BLaER1 (cell line): ENCODE results near the gene LAYN.

Experiments
- H3K27ac ChIP-seq: shearing (Covaris generic); formaldehyde crosslinking; 2 replicates; pipeline ENCODE4 v1.8.1; 2022
- H3K27me3 ChIP-seq: shearing (Covaris generic); formaldehyde crosslinking; 2 replicates; pipeline ENCODE4 v1.8.1; 2022
- H3K36me3 ChIP-seq: shearing (Covaris generic); formaldehyde crosslinking; 2 replicates; pipeline ENCODE4 v1.8.1; 2022
- H3K4me1 ChIP-seq: shearing (Covaris generic); formaldehyde crosslinking; 2 replicates; pipeline ENCODE4 v1.8.1; 2022
- H3K4me2 ChIP-seq: shearing (Covaris generic); formaldehyde crosslinking; 2 replicates; pipeline ENCODE4 v1.8.1; 2022
- H3K4me3 ChIP-seq: shearing (Covaris generic); formaldehyde crosslinking; 2 replicates; pipeline ENCODE4 v1.8.1; 2022
- H3K9ac ChIP-seq: shearing (Covaris generic); formaldehyde crosslinking; 2 replicates; pipeline ENCODE4 v1.8.1; 2022
- H3K9me3 ChIP-seq: shearing (Covaris generic); formaldehyde crosslinking; 2 replicates; pipeline ENCODE4 v1.8.1; 2022
- H4K20me1 ChIP-seq: shearing (Covaris generic); formaldehyde crosslinking; 2 replicates; pipeline ENCODE4 v1.8.1; 2022
- Cebpa-rat ChIP-seq: shearing (Covaris generic); IDR thresholded peaks from 2 replicates; pipeline ENCODE4 v1.8.1; 2022

LAYN gene

GRCh38 chr11:111571829-111572501 lies 31.4 kb downstream of the LAYN start:
- H3K9me3 ChIP-seq: no peaks in the 10 kb centered on the region

GRCh38 chr11:111572581-111572980 lies 32.1 kb downstream of the LAYN start:
- Histone ChIP-seq H3K4me2 (no peak overlapping the region), H3K9me3 (no peaks in the 10 kb centered on the region), H3K36me3 (no peaks in the 10 kb centered on the region), H3K9ac (no peak overlapping the region), H3K27ac (no peak overlapping the region), H4K20me1 (no peaks in the 10 kb centered on the region), H3K27me3 (no peaks in the 10 kb centered on the region), H3K4me1 (peaks cover 6% of the 10 kb centered on the region), H3K4me3 (no peak overlapping the region)
- no peak for TF ChIP-seq Cebpa-rat

More at GRCh38 chr11:111571829-111572501, 31.4 kb downstream of the LAYN start:
- no peak overlapping the region for H3K9ac ChIP-seq
- H3K27me3 ChIP-seq: no peaks in the 10 kb centered on the region
- no peak overlapping the region for H3K4me3 ChIP-seq
- no peak for TF ChIP-seq Cebpa-rat
- H3K27ac ChIP-seq: no peak overlapping the region
- no peak overlapping the region for H3K4me2 ChIP-seq
- H4K20me1 ChIP-seq: no peaks in the 10 kb centered on the region
- H3K4me1 ChIP-seq: peaks cover 6% of the 10 kb centered on the region
- no peaks in the 10 kb centered on the region for H3K36me3 ChIP-seq

- TF ChIP-seq Cebpa-rat: no peak
- Histone ChIP-seq H3K9ac (no peak overlapping the region), H3K9me3 (no peaks in the 10 kb centered on the region), H4K20me1 (no peaks in the 10 kb centered on the region), H3K27ac (no peak overlapping the region), H3K4me3 (no peak overlapping the region), H3K4me1 (peaks cover 6% of the 10 kb centered on the region), H3K27me3 (no peaks in the 10 kb centered on the region), H3K36me3 (no peaks in the 10 kb centered on the region), H3K4me2 (peak overlapping the region; percentile 64)
Measured at GRCh38 chr11:111573821-111574249, 33.3 kb downstream of the LAYN start.

- Histone ChIP-seq H4K20me1 (no peaks in the 10 kb centered on the region), H3K36me3 (no peaks in the 10 kb centered on the region), H3K4me3 (peak overlapping the region; percentile 22), H3K27ac (no peak overlapping the region), H3K9ac (peak overlapping the region; percentile 20), H3K9me3 (no peaks in the 10 kb centered on the region), H3K4me1 (peaks cover 6% of the 10 kb centered on the region), H3K27me3 (no peaks in the 10 kb centered on the region), H3K4me2 (peak overlapping the region; percentile 64)
- no peak for TF ChIP-seq Cebpa-rat
Measured at GRCh38 chr11:111574373-111575225, 34.1 kb downstream of the LAYN start.

GRCh38 chr11:111575740-111576139 lies 35.2 kb downstream of the LAYN start:
- peaks cover 6% of the 10 kb centered on the region for H3K4me1 ChIP-seq
- no peaks in the 10 kb centered on the region for H3K9me3 ChIP-seq
- H3K27ac ChIP-seq: no peak overlapping the region
- TF ChIP-seq Cebpa-rat: no peak
- H3K4me3 ChIP-seq: no peak overlapping the region
- H3K9ac ChIP-seq: no peak overlapping the region
- H3K36me3 ChIP-seq: no peaks in the 10 kb centered on the region
- H3K27me3 ChIP-seq: no peaks in the 10 kb centered on the region
- H3K4me2 ChIP-seq: no peak overlapping the region
- no peaks in the 10 kb centered on the region for H4K20me1 ChIP-seq

GRCh38 chr11:111577821-111578220 lies 37.3 kb downstream of the LAYN start:
- Histone ChIP-seq H3K27me3 (no peaks in the 10 kb centered on the region), H3K36me3 (no peaks in the 10 kb centered on the region), H3K4me2 (no peak overlapping the region), H4K20me1 (no peaks in the 10 kb centered on the region), H3K9me3 (no peaks in the 10 kb centered on the region), H3K27ac (no peak overlapping the region), H3K4me3 (no peak overlapping the region), H3K4me1 (peaks cover 21% of the 10 kb centered on the region), H3K9ac (no peak overlapping the region)
- TF ChIP-seq Cebpa-rat: no peak

- no peak overlapping the region for H3K4me3 ChIP-seq
- no peak overlapping the region for H3K4me2 ChIP-seq
- H3K4me1 ChIP-seq: peaks cover 31% of the 10 kb centered on the region
- H3K27me3 ChIP-seq: no peaks in the 10 kb centered on the region
- H3K9ac ChIP-seq: no peak overlapping the region
- no peaks in the 10 kb centered on the region for H4K20me1 ChIP-seq
- no peaks in the 10 kb centered on the region for H3K9me3 ChIP-seq
- H3K36me3 ChIP-seq: no peaks in the 10 kb centered on the region
- TF ChIP-seq Cebpa-rat: no peak
- H3K27ac ChIP-seq: 0 out of 2 replicates have a peak overlapping the region, but pooled peaks have one; percentile 33
Measured at GRCh38 chr11:111581341-111581740, 40.8 kb downstream of the LAYN start.

GRCh38 chr11:111582163-111582562 lies 41.6 kb downstream of the LAYN start:
- peak overlapping the region; percentile 33 for H3K27ac ChIP-seq
- H3K27me3 ChIP-seq: no peaks in the 10 kb centered on the region
- H3K4me2 ChIP-seq: peak overlapping the region; percentile 41
- H3K4me1 ChIP-seq: peaks cover 31% of the 10 kb centered on the region
- no peaks in the 10 kb centered on the region for H3K9me3 ChIP-seq
- H4K20me1 ChIP-seq: no peaks in the 10 kb centered on the region
- H3K36me3 ChIP-seq: no peaks in the 10 kb centered on the region
- H3K4me3 ChIP-seq: no peak overlapping the region
- no peak overlapping the region for H3K9ac ChIP-seq
- no peak for TF ChIP-seq Cebpa-rat

GRCh38 chr11:111582881-111583280 lies 42.4 kb downstream of the LAYN start:
- 0 out of 2 replicates have a peak overlapping the region, but pooled peaks have one; percentile 33 for H3K27ac ChIP-seq
- H3K4me3 ChIP-seq: no peak overlapping the region
- H3K9ac ChIP-seq: no peak overlapping the region

GRCh38 chr11:111585371-111585770 lies 44.9 kb downstream of the LAYN start:
- no peak for TF ChIP-seq Cebpa-rat
- Histone ChIP-seq H3K36me3 (no peaks in the 10 kb centered on the region), H3K9me3 (no peaks in the 10 kb centered on the region), H3K4me2 (peak overlapping the region; percentile 31), H3K9ac (no peak overlapping the region), H3K4me1 (peaks cover 31% of the 10 kb centered on the region), H3K4me3 (no peak overlapping the region), H4K20me1 (no peaks in the 10 kb centered on the region), H3K27me3 (no peaks in the 10 kb centered on the region), H3K27ac (no peak overlapping the region)

More at GRCh38 chr11:111582881-111583280, 42.4 kb downstream of the LAYN start:
- Histone ChIP-seq H4K20me1 (no peaks in the 10 kb centered on the region), H3K9me3 (no peaks in the 10 kb centered on the region), H3K36me3 (no peaks in the 10 kb centered on the region), H3K27me3 (no peaks in the 10 kb centered on the region), H3K4me1 (peaks cover 31% of the 10 kb centered on the region), H3K4me2 (peak overlapping the region; percentile 41)
- TF ChIP-seq Cebpa-rat: no peak
